ENCODE results near the gene SLX9.

SLX9 gene

DNA sequence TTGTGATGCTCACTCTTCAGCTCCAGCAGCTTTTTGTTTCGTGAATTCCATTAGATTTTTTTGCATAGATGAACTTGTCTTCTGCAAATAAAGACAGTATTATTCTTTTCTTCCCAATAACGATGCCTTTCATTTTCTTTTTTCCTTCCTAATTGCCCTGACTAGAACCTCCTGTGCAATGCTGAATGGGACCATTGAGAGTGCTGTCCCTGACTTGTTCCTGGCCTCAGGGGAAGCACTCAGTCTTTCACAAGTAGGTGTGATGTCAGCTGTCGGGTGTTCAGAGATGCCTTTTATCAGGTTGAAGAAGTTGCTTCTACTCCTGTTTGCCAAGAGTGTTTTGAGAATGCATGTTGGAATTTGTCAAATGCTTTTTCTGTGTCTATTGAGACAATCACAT lies 70.3 kb downstream of the SLX9 start:
- H3K36me3 ChIP-seq (ENCODE audit: control insufficient read depth in 1 of 2, insufficient read depth in 2 of 2, low read length in 2 of 2), result no peaks in the 10 kb centered on the region
- H3K4me3 ChIP-seq (ENCODE audit: low read depth in 1 of 2, low read length in 2 of 2), result no peak overlapping the region
- H3K4me1 ChIP-seq (ENCODE audit: control insufficient read depth in 1 of 2, insufficient read depth in 2 of 2, low read length in 2 of 2), result peaks cover 0 to 4% of the 10 kb centered on the region in 2 donors
- H3K9ac ChIP-seq (ENCODE audit: low read depth in 1 of 2, low read length in 2 of 2), result no peak overlapping the region
- no peaks in the 10 kb centered on the region for H3K9me3 ChIP-seq (ENCODE audit: control insufficient read depth in 1 of 2, low read length in 2 of 2)
- peaks cover 7 to 24% of the 10 kb centered on the region in 2 donors for H3K27me3 ChIP-seq (ENCODE audit: control insufficient read depth in 1 of 2, insufficient read depth in 2 of 2, low read length in 2 of 2)
- no peak overlapping the region for H3K27ac ChIP-seq (ENCODE audit: low read depth, low read length)

DNA sequence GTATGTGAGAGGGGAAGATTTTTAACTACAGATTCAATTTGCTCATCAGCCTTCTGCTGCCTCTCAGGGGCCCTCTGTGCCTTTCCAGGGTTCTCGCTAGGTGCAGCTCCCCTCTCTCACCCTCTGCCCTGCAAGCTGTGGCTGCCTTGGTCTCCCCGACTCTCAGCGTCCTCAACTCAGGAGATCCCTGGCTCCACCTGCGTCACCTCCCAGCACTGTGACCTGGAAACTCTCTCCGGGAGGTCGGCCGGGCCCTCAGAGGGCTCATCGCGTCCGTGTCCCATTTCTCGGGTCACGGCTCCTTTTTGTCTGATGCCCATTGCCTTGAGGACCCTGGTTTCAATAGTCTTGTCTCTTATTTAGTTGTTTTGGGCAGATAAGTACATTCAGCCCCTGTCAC lies 71.0 kb downstream of the SLX9 start:
- H3K9ac ChIP-seq (ENCODE audit: low read depth in 1 of 2, low read length in 2 of 2), result no peak overlapping the region
- H3K9me3 ChIP-seq (ENCODE audit: control insufficient read depth in 1 of 2, low read length in 2 of 2), result no peaks in the 10 kb centered on the region
- H3K27ac ChIP-seq (ENCODE audit: low read depth, low read length), result no peak overlapping the region
- no peaks in the 10 kb centered on the region for H3K36me3 ChIP-seq (ENCODE audit: control insufficient read depth in 1 of 2, insufficient read depth in 2 of 2, low read length in 2 of 2)
- H3K27me3 ChIP-seq (ENCODE audit: control insufficient read depth in 1 of 2, insufficient read depth in 2 of 2, low read length in 2 of 2), result peaks cover 12 to 24% of the 10 kb centered on the region in 2 donors
- H3K4me3 ChIP-seq (ENCODE audit: low read depth in 1 of 2, low read length in 2 of 2), result no peak overlapping the region
- H3K4me1 ChIP-seq (ENCODE audit: control insufficient read depth in 1 of 2, insufficient read depth in 2 of 2, low read length in 2 of 2), result peaks cover 0 to 4% of the 10 kb centered on the region in 2 donors

DNA sequence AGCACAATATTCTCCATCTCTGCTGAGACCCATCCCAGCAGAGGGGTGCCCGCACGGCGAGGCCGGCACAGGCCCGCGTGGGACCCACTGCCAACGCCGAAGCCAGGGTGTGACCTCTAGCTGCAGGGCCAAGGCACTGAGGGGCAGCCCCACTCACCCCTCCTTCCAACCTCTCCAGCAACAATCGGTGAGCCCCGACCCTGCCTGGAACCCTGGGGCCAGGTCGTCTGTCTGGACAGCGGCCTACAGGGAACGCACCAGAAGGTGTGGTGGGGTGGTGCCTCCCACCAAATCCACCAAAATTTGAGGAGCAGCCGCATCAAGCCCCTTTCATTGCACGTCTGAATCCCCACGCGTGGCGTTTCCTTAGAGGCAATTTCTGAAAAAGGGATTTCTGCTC lies 71.6 kb downstream of the SLX9 start:
- Histone ChIP-seq H3K9me3 (ENCODE audit: control insufficient read depth in 1 of 2, low read length in 2 of 2) (no peaks in the 10 kb centered on the region), H3K9ac (ENCODE audit: low read depth in 1 of 2, low read length in 2 of 2) (no peak overlapping the region), H3K36me3 (ENCODE audit: control insufficient read depth in 1 of 2, insufficient read depth in 2 of 2, low read length in 2 of 2) (no peaks in the 10 kb centered on the region), H3K27ac (ENCODE audit: low read depth, low read length) (no peak overlapping the region), H3K4me1 (ENCODE audit: control insufficient read depth in 1 of 2, insufficient read depth in 2 of 2, low read length in 2 of 2) (peaks cover 0 to 4% of the 10 kb centered on the region in 2 donors), H3K4me3 (ENCODE audit: low read depth in 1 of 2, low read length in 2 of 2) (no peak overlapping the region), H3K27me3 (ENCODE audit: control insufficient read depth in 1 of 2, insufficient read depth in 2 of 2, low read length in 2 of 2) (peaks cover 15 to 24% of the 10 kb centered on the region in 2 donors)

DNA sequence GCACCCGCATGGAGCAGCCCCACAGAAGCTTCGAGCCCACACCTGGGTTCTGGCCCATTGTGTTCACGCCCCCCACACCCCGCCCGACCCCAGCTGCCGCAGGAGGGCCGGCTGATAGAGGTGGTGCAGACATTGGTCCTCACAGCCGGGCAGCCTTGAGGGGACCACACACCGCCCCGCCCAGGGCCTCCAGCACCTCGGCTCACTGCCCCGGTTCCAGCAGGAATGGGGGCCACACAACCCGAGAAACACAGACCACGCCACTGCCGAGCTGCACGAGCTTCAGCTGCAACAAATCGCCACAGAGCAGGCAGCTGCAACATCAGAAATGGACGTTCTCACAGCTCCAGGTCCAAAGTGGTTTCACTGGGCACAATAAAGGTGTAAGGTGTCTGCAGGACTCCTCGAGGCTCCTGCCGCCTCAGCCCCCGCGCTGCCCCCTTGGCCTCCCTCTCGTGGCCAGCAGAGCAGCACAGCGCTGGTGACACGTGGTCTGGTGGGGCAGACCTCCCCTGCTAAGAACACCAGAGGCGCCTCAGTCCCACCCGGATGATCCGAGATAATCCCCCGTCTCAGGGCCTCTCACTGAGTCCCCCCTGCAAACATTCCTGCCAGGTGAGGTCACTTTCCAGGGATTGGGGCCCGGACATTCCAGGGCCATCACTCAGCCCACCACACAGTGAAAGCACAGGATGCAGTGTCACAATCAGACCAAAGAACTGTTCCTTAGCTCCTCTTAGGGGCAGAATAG lies 72.3 kb downstream of the SLX9 start:
- no peaks in the 10 kb centered on the region for H3K9me3 ChIP-seq (ENCODE audit: control insufficient read depth in 1 of 2, low read length in 2 of 2)

DNA sequence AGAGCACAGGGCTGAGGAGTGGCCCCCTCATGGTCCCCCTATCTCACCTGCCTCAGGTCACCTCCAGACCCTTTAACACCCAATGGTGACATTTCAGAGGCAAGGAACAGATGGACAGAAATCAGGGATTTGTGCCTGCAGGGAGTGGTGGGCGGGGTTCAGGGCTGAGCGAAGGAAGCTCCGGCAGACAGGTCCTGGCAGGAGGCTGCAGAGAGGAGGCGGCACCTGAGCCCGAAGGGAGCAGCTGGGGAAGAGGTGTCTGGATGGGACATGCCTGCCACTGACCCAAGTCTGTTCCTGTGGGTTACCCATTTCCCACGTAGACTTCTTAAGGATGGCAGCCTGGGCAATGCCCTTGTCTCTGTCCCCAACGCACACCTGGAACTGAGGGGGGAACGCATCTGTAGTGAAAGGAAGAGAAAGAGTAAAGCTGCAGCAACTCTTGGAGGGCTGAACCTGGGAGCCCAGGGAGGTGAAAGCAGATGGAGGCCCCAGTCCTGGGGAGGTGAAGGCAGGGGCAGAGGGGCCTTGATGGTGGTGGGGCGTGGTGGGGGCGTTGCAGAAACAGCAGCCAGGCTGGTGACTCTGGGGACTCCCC lies 72.9 kb downstream of the SLX9 start:
- H3K27me3 ChIP-seq (ENCODE audit: control insufficient read depth in 1 of 2, insufficient read depth in 2 of 2, low read length in 2 of 2), result peaks cover 21 to 33% of the 10 kb centered on the region in 2 donors
- H3K9ac ChIP-seq (ENCODE audit: low read depth in 1 of 2, low read length in 2 of 2), result no peak overlapping the region
- peaks cover 0 to 4% of the 10 kb centered on the region in 2 donors for H3K4me1 ChIP-seq (ENCODE audit: control insufficient read depth in 1 of 2, insufficient read depth in 2 of 2, low read length in 2 of 2)

More for the DNA sequence above, 72.3 kb downstream of the SLX9 start:
- Histone ChIP-seq H3K27ac (ENCODE audit: low read depth, low read length) (no peak overlapping the region), H3K9ac (ENCODE audit: low read depth in 1 of 2, low read length in 2 of 2) (no peak overlapping the region), H3K36me3 (ENCODE audit: control insufficient read depth in 1 of 2, insufficient read depth in 2 of 2, low read length in 2 of 2) (no peaks in the 10 kb centered on the region), H3K4me1 (ENCODE audit: control insufficient read depth in 1 of 2, insufficient read depth in 2 of 2, low read length in 2 of 2) (peaks cover 0 to 4% of the 10 kb centered on the region in 2 donors), H3K4me3 (ENCODE audit: low read depth in 1 of 2, low read length in 2 of 2) (no peak overlapping the region), H3K27me3 (ENCODE audit: control insufficient read depth in 1 of 2, insufficient read depth in 2 of 2, low read length in 2 of 2) (peaks cover 21 to 26% of the 10 kb centered on the region in 2 donors)

DNA sequence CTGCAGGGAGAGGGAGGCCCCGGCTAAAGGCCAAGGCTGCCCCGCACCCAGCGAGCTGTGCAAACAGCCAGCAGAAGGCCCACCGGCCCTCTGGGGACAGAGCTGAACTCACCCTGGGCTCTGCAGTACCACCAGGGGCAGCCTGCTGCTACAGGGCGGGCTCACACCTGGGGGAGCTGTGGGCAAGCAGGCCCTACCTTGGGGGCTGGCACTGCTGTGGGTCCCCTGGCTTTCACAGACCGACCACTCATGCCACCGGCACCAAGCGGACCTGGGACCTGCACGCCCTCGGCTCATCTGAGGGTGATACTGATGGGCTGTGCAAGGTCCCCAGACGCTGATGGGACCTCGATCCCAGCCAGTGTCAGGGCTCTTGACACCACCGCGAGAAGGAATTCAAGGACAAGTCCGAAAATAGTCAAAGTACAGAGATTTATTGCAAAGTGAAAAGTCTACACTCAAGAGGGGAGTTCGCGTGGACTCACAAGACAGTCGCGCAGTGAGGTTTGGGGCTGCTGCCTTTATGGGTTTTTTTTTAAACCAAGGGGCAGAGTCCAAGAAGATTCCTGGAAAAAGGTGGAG lies 73.5 kb downstream of the SLX9 start:
- no peaks in the 10 kb centered on the region for H3K36me3 ChIP-seq (ENCODE audit: control insufficient read depth in 1 of 2, insufficient read depth in 2 of 2, low read length in 2 of 2)
- H3K4me1 ChIP-seq (ENCODE audit: control insufficient read depth in 1 of 2, insufficient read depth in 2 of 2, low read length in 2 of 2), result peaks cover 0 to 4% of the 10 kb centered on the region in 2 donors
- H3K9ac ChIP-seq (ENCODE audit: low read depth in 1 of 2, low read length in 2 of 2), result no peak overlapping the region
- H3K9me3 ChIP-seq (ENCODE audit: control insufficient read depth in 1 of 2, low read length in 2 of 2), result no peaks in the 10 kb centered on the region
- no peak overlapping the region for H3K27ac ChIP-seq (ENCODE audit: low read depth, low read length)
- peaks cover 27 to 32% of the 10 kb centered on the region in 2 donors for H3K27me3 ChIP-seq (ENCODE audit: control insufficient read depth in 1 of 2, insufficient read depth in 2 of 2, low read length in 2 of 2)
- no peak overlapping the region for H3K4me3 ChIP-seq (ENCODE audit: low read depth in 1 of 2, low read length in 2 of 2)

More for the DNA sequence above, 72.9 kb downstream of the SLX9 start:
- Histone ChIP-seq H3K9me3 (ENCODE audit: control insufficient read depth in 1 of 2, low read length in 2 of 2) (no peaks in the 10 kb centered on the region), H3K36me3 (ENCODE audit: control insufficient read depth in 1 of 2, insufficient read depth in 2 of 2, low read length in 2 of 2) (no peaks in the 10 kb centered on the region), H3K4me3 (ENCODE audit: low read depth in 1 of 2, low read length in 2 of 2) (no peak overlapping the region), H3K27ac (ENCODE audit: low read depth, low read length) (no peak overlapping the region)

DNA sequence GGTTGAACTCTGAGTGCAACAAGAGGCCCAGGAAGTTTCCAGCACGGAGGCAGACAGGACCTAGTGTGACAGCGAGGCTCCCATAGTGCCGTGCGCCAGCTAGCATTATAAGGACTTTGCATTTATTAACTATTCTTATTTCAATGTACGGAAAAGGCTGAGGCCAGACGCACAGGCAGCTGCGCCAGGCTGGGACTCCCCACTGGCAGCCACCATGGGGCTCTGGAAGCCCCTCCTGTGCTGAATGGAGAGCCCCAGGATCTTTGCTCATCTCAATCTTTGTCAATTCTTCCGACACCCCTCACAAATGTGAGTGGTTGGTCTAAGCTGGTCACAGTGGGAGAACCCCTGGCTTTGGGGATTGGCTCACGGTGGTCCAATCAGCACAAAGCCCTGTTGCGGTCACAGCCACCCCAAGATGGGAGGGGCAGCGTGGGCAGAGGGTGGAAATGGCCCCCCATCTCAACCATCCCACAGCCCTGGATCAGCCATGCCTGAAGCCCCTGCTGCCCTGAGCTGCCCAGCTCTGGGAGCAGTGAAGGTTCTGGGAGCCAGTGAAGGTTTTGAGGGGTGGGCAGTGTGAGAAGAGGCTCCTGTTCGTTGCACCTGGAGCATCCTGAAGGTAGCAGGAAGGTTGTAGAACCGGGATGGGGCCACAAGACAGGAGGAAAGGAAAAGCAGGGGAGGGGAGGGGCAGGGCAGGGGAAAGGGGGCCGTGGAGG lies 75.1 kb downstream of the SLX9 start:
- H3K4me3 ChIP-seq (ENCODE audit: low read depth in 1 of 2, low read length in 2 of 2), result peak overlapping the region in 1 of 2 donors; percentile 43
- no peak overlapping the region for H3K9ac ChIP-seq (ENCODE audit: low read depth in 1 of 2, low read length in 2 of 2)
- H3K9me3 ChIP-seq (ENCODE audit: control insufficient read depth in 1 of 2, low read length in 2 of 2), result no peaks in the 10 kb centered on the region
- H3K27ac ChIP-seq (ENCODE audit: low read depth, low read length), result no peak overlapping the region
- H3K36me3 ChIP-seq (ENCODE audit: control insufficient read depth in 1 of 2, insufficient read depth in 2 of 2, low read length in 2 of 2), result no peaks in the 10 kb centered on the region
- peaks cover 0 to 4% of the 10 kb centered on the region in 2 donors for H3K4me1 ChIP-seq (ENCODE audit: control insufficient read depth in 1 of 2, insufficient read depth in 2 of 2, low read length in 2 of 2)
- peaks cover 35% of the 10 kb centered on the region in 2 donors for H3K27me3 ChIP-seq (ENCODE audit: control insufficient read depth in 1 of 2, insufficient read depth in 2 of 2, low read length in 2 of 2)

DNA sequence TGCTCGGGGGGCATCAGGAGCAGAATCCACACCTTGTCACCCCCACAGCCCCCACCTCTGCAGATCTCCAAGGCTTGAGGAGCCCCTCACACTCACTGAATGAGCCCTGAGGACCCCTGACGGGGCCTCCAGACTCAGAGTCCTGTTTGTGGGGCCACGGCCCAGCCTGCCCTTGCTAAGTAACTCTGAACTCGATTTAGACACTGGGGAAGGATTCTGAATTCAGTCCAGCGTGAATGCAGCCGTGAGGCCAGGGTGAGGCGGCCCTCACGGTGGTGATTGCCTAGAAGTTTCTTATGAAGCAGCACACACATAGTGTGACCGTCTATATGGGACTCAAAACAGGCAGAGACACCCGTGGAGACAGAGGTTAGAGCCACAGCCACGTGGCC lies 75.6 kb downstream of the SLX9 start:
- no peaks in the 10 kb centered on the region for H3K36me3 ChIP-seq (ENCODE audit: control insufficient read depth in 1 of 2, insufficient read depth in 2 of 2, low read length in 2 of 2)
- no peak overlapping the region for H3K27ac ChIP-seq (ENCODE audit: low read depth, low read length)
- peaks cover 0 to 4% of the 10 kb centered on the region in 2 donors for H3K4me1 ChIP-seq (ENCODE audit: control insufficient read depth in 1 of 2, insufficient read depth in 2 of 2, low read length in 2 of 2)
- peaks cover 36 to 41% of the 10 kb centered on the region in 2 donors for H3K27me3 ChIP-seq (ENCODE audit: control insufficient read depth in 1 of 2, insufficient read depth in 2 of 2, low read length in 2 of 2)
- no peak overlapping the region for H3K9ac ChIP-seq (ENCODE audit: low read depth in 1 of 2, low read length in 2 of 2)
- H3K4me3 ChIP-seq (ENCODE audit: low read depth in 1 of 2, low read length in 2 of 2), result no peak overlapping the region
- H3K9me3 ChIP-seq (ENCODE audit: control insufficient read depth in 1 of 2, low read length in 2 of 2), result no peaks in the 10 kb centered on the region

DNA sequence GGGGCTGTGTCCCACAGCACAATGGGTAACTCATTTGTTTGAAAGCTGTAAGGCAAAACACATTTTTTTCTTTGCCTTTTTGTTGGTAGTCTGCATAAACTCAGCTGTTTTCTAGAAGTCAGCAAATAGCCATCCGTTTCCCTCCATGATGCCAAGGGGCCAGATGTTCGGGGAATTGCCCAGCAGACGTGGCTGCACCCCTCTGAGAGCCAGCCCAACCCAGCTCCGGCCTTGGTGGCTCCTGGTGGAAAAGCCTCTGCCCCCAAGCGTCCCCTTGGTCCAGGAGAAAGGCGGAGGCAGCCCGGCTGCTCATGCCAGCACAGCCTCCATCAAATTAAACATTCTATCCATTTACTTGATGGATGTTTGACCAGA lies 76.2 kb downstream of the SLX9 start:
- Histone ChIP-seq H3K4me1 (ENCODE audit: control insufficient read depth in 1 of 2, insufficient read depth in 2 of 2, low read length in 2 of 2) (peaks cover 0 to 4% of the 10 kb centered on the region in 2 donors), H3K9ac (ENCODE audit: low read depth in 1 of 2, low read length in 2 of 2) (no peak overlapping the region), H3K27ac (ENCODE audit: low read depth, low read length) (no peak overlapping the region), H3K4me3 (ENCODE audit: low read depth in 1 of 2, low read length in 2 of 2) (no peak overlapping the region), H3K36me3 (ENCODE audit: control insufficient read depth in 1 of 2, insufficient read depth in 2 of 2, low read length in 2 of 2) (no peaks in the 10 kb centered on the region), H3K9me3 (ENCODE audit: control insufficient read depth in 1 of 2, low read length in 2 of 2) (no peaks in the 10 kb centered on the region), H3K27me3 (ENCODE audit: control insufficient read depth in 1 of 2, insufficient read depth in 2 of 2, low read length in 2 of 2) (peaks cover 36 to 37% of the 10 kb centered on the region in 2 donors)

Data from duodenal mucosa (tissue), 2 donors.